Measurements from ENCODE around the gene RBM15B. TPM values are rescaled to one million over a fixed set of nuclear protein-coding genes. Genes with fewer than 3 reads are reported as not detected.

RBM15B gene, protein sequence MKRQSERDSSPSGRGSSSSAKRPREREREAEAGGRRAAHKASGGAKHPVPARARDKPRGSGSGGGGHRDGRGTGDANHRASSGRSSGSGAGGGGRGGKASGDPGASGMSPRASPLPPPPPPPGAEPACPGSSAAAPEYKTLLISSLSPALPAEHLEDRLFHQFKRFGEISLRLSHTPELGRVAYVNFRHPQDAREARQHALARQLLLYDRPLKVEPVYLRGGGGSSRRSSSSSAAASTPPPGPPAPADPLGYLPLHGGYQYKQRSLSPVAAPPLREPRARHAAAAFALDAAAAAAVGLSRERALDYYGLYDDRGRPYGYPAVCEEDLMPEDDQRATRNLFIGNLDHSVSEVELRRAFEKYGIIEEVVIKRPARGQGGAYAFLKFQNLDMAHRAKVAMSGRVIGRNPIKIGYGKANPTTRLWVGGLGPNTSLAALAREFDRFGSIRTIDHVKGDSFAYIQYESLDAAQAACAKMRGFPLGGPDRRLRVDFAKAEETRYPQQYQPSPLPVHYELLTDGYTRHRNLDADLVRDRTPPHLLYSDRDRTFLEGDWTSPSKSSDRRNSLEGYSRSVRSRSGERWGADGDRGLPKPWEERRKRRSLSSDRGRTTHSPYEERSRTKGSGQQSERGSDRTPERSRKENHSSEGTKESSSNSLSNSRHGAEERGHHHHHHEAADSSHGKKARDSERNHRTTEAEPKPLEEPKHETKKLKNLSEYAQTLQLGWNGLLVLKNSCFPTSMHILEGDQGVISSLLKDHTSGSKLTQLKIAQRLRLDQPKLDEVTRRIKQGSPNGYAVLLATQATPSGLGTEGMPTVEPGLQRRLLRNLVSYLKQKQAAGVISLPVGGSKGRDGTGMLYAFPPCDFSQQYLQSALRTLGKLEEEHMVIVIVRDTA
- total RNA-seq: 38.5 and 39.6 TPM in 2 replicates

DNA sequence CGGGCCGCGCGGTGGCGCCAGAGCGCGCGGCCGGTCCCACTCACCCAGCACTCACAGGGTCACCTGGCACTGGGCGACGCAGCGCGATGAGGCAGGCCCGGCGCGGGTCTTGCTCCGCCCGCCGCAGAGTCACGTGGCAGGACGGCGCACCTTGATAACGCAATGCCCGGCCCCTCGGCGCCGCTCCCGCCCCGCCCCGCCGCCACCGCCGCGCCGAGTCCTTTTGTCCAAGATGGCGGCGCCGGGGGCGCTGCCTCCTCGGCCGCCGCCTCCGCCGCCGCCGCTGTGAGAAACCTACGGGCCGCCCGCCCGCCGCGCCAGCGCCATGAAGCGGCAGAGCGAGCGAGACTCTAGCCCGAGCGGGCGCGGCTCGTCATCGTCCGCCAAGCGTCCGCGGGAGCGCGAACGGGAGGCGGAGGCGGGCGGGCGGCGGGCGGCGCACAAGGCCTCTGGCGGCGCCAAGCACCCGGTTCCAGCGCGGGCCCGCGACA is at the start of gene RBM15B:
RBM15B (plus strand) TSS at position 211 of the 491 bp plus-strand sequence; CDS start at position 326, 115 bp downstream.
- Mint-ChIP-seq H3K9me3 (no peaks in the 10 kb centered on the region), H3K4me1 (ENCODE audit: low read depth) (peaks cover 66% of the 10 kb centered on the region), H3K36me3 (ENCODE audit: low read depth) (peaks cover 42% of the 10 kb centered on the region), H3K4me3 (peak within 1 kb of the TSS; percentile 85), H3K27me3 (ENCODE audit: insufficient read depth) (no peaks in the 10 kb centered on the region), H3K27ac (peak within 1 kb of the TSS; percentile 86)
- intact Hi-C loops (cut with micrococcal nuclease): loop anchor here (1.0 to 10.0 kb wide), 7 partner anchors 44 to 1092 kb away; partner anchors contain the start of genes ABHD14A, ABHD14B, DCAF1 and HEMK1
- DNase-seq (ENCODE audit: low spot score): peak; percentile 98

DNA sequence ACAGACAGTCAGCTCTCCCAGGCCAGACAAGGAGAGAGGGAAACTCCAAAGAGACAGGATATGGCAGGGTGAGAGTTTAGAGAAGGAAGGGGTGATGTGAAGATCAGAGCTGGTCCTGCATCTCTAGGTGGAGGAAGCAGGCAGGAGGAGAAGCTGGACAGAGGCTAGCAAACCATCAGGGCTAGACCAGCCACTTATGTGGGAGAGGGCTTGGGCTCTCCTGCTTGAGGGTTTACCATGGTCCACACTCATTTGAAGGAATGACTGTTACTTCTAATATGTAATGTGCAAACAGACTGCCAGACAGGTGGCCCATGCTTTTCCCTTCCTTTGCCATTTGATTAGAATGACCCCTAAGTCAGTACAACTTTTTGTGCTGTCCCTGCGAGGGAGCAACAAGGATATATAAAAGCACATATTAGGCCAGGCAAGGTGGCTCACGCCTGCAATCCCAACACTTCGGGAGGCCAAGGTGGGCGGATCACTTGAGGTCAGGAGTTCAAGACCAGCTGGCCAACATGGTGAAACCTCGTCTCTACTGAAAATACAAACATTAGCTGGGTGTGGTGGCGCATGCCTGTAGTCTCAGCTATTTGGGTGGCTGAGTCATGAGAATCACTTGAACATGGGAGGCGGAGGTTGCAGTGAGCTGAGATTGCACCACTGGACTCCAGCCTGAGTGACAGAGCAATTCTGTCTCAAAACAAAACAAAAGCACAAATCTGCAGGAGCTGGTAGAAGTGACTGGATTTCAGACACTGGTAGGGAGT is 47.0 kb upstream of the RBM15B start:
- Mint-ChIP-seq H3K4me3 (no peak overlapping the region), H3K27me3 (ENCODE audit: insufficient read depth) (peaks cover 3% of the 10 kb centered on the region), H3K27ac (no peak overlapping the region), H3K36me3 (ENCODE audit: low read depth) (no peaks in the 10 kb centered on the region), H3K4me1 (ENCODE audit: low read depth) (no peaks in the 10 kb centered on the region), H3K9me3 (no peaks in the 10 kb centered on the region)
- no peak for DNase-seq (ENCODE audit: low spot score)
- intact Hi-C loops (cut with micrococcal nuclease): no loop called here

DNA sequence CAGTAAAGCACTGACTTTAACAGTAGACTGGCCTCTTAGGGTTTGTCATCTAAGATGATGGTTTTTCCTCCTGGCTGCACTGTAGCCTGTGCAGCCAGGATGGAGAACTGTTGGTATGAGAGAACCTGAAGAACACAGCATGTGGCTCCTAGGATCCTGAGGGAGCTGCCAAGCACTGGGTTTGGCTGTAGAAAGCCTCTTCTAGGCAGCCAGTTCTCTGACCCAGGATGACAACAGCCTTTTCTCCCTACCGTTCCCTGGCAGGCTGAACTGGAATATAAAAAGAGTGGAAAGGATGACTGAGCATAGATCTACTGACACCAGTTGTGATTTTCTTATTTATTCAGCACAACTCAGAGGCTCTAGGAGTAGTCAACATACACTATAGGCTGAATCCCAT is 40.3 kb upstream of the RBM15B start:
- H3K4me1 Mint-ChIP-seq (ENCODE audit: low read depth): no peaks in the 10 kb centered on the region
- no peak overlapping the region for H3K4me3 Mint-ChIP-seq
- H3K27me3 Mint-ChIP-seq (ENCODE audit: insufficient read depth): peaks cover 3% of the 10 kb centered on the region
- intact Hi-C loops (cut with micrococcal nuclease): no loop called here
- no peak for DNase-seq (ENCODE audit: low spot score)
- H3K9me3 Mint-ChIP-seq: peaks cover 5% of the 10 kb centered on the region
- no peaks in the 10 kb centered on the region for H3K36me3 Mint-ChIP-seq (ENCODE audit: low read depth)
- no peak overlapping the region for H3K27ac Mint-ChIP-seq

GRCh38 chr3:51353131-51353530 is 38.0 kb upstream of the RBM15B start:
- H3K27me3 Mint-ChIP-seq (ENCODE audit: insufficient read depth): peaks cover 1% of the 10 kb centered on the region
- intact Hi-C loops (cut with micrococcal nuclease): no loop called here
- H3K4me1 Mint-ChIP-seq (ENCODE audit: low read depth): no peaks in the 10 kb centered on the region
- H3K9me3 Mint-ChIP-seq: peaks cover 5% of the 10 kb centered on the region
- DNase-seq (ENCODE audit: low spot score): no peak
- H3K27ac Mint-ChIP-seq: no peak overlapping the region
- H3K4me3 Mint-ChIP-seq: no peak overlapping the region
- no peaks in the 10 kb centered on the region for H3K36me3 Mint-ChIP-seq (ENCODE audit: low read depth)

DNA sequence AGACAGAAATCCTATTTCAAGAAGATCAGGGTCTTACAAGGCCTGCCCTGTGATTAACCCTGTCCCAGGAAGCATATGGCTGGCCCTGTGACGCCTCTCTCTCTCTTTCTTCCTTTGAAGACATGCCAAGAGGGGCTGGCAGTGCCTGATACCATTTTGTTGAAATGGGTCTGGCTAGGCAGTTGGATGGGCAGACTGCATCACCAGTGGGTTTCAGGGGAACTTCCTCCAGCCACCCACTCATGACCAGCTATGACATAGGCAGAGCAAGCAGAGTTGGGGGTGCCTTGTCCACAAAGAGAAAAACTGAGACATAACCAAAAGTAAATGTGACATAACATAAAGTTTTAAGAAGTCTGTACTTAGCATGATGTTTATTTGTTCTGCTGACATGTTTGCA is 37.4 kb upstream of the RBM15B start:
- no peaks in the 10 kb centered on the region for H3K4me1 Mint-ChIP-seq (ENCODE audit: low read depth)
- H3K27me3 Mint-ChIP-seq (ENCODE audit: insufficient read depth): no peaks in the 10 kb centered on the region
- no peak overlapping the region for H3K27ac Mint-ChIP-seq
- intact Hi-C loops (cut with micrococcal nuclease): no loop called here
- no peaks in the 10 kb centered on the region for H3K36me3 Mint-ChIP-seq (ENCODE audit: low read depth)
- no peak overlapping the region for H3K4me3 Mint-ChIP-seq
- no peak for DNase-seq (ENCODE audit: low spot score)
- H3K9me3 Mint-ChIP-seq: peaks cover 5% of the 10 kb centered on the region

DNA sequence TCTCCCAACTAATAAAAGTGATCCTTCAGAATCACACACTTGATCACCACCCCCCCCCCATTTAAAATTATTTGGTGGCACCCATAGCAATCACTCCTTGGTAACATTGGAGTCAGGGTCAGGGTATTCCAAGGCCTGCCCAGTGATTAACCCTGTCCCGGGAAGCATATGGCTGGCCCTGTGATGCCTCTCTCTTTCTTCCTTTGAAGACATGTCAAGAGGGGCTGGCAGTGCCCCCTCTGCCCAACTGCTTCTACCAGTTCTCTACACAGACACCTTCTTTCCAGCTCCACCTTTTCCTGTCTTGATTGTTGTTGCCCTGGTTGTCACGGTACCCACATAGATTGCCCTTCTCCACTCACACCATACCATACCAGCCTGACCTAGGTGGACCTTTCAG is 36.9 kb upstream of the RBM15B start:
- Mint-ChIP-seq H3K27me3 (ENCODE audit: insufficient read depth) (no peaks in the 10 kb centered on the region), H3K4me3 (no peak overlapping the region), H3K36me3 (ENCODE audit: low read depth) (no peaks in the 10 kb centered on the region), H3K4me1 (ENCODE audit: low read depth) (no peaks in the 10 kb centered on the region), H3K27ac (no peak overlapping the region), H3K9me3 (peaks cover 5% of the 10 kb centered on the region)
- no peak for DNase-seq (ENCODE audit: low spot score)
- intact Hi-C loops (cut with micrococcal nuclease): no loop called here

GRCh38 chr3:51354731-51355615 is 36.1 kb upstream of the RBM15B start:
- intact Hi-C loops (cut with micrococcal nuclease): no loop called here
- Mint-ChIP-seq H3K27me3 (ENCODE audit: insufficient read depth) (no peaks in the 10 kb centered on the region), H3K36me3 (ENCODE audit: low read depth) (no peaks in the 10 kb centered on the region), H3K4me1 (ENCODE audit: low read depth) (no peaks in the 10 kb centered on the region), H3K4me3 (no peak overlapping the region), H3K9me3 (no peaks in the 10 kb centered on the region), H3K27ac (no peak overlapping the region)
- DNase-seq (ENCODE audit: low spot score): no peak

- Mint-ChIP-seq H3K4me1 (ENCODE audit: low read depth) (no peaks in the 10 kb centered on the region), H3K36me3 (ENCODE audit: low read depth) (no peaks in the 10 kb centered on the region), H3K9me3 (no peaks in the 10 kb centered on the region), H3K27ac (no peak overlapping the region), H3K4me3 (no peak overlapping the region), H3K27me3 (ENCODE audit: insufficient read depth) (no peaks in the 10 kb centered on the region)
- intact Hi-C loops (cut with micrococcal nuclease): no loop called here
- no peak for DNase-seq (ENCODE audit: low spot score)
These were observed 35.0 kb upstream of the RBM15B start for GRCh38 chr3:51355891-51356578.

DNA sequence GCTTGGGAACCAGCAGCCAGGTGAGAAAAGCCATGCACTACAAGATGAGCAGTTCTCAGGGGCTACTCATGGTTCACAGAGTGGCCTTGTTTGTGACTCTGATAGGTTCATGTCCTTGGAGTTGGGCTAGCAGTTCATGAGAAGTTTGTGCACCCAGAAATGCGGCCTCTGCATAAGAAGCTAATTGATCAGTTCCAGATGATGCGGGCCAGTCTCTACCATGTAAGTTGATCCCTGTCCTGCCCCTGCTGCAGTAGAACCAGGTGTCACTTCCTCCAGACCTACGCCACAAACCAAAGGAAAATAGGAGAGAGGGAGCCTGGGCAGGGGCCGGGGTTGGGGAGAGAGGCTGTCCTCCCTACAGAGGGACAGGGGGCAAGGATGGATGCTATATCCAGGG is 33.2 kb upstream of the RBM15B start:
- Mint-ChIP-seq H3K9me3 (no peaks in the 10 kb centered on the region), H3K4me3 (no peak overlapping the region), H3K27me3 (ENCODE audit: insufficient read depth) (no peaks in the 10 kb centered on the region), H3K36me3 (ENCODE audit: low read depth) (no peaks in the 10 kb centered on the region), H3K4me1 (ENCODE audit: low read depth) (no peaks in the 10 kb centered on the region), H3K27ac (no peak overlapping the region)
- intact Hi-C loops (cut with micrococcal nuclease): no loop called here
- no peak for DNase-seq (ENCODE audit: low spot score)

- no peaks in the 10 kb centered on the region for H3K36me3 Mint-ChIP-seq (ENCODE audit: low read depth)
These were observed 32.1 kb upstream of the RBM15B start for GRCh38 chr3:51358981-51359380.

DNA sequence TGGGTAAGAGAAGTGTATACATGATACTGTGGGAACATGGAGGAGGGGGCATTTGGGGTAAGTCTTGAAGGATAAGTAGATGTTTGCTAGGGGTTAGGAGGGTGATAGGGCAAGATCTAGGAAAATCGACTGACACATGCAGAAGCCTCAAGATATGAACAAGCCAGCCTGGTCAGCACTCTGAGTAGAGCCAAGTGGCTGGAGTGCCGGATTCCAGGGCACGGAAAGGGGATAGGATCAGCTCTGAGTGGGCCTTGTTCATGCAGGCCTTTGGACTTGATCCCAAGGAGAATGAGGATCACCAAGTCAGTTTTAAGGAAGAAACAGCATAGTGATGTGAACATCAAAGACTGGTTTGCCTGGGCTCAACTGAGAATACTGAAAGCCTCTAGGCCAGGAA is 30.3 kb upstream of the RBM15B start:
- Mint-ChIP-seq H3K4me3 (no peak overlapping the region), H3K27me3 (ENCODE audit: insufficient read depth) (peaks cover 3% of the 10 kb centered on the region), H3K4me1 (ENCODE audit: low read depth) (no peaks in the 10 kb centered on the region), H3K9me3 (no peaks in the 10 kb centered on the region), H3K27ac (no peak overlapping the region), H3K36me3 (ENCODE audit: low read depth) (no peaks in the 10 kb centered on the region)
- intact Hi-C loops (cut with micrococcal nuclease): no loop called here
- DNase-seq (ENCODE audit: low spot score): no peak

More at GRCh38 chr3:51358981-51359380, 32.1 kb upstream of the RBM15B start:
- no peak overlapping the region for H3K4me3 Mint-ChIP-seq
- no peak for DNase-seq (ENCODE audit: low spot score)
- no peaks in the 10 kb centered on the region for H3K4me1 Mint-ChIP-seq (ENCODE audit: low read depth)
- no peaks in the 10 kb centered on the region for H3K9me3 Mint-ChIP-seq
- no peak overlapping the region for H3K27ac Mint-ChIP-seq
- H3K27me3 Mint-ChIP-seq (ENCODE audit: insufficient read depth): no peaks in the 10 kb centered on the region
- intact Hi-C loops (cut with micrococcal nuclease): no loop called here
